GM18858 (cell line): ENCODE results near the gene METTL23.

ENCODE experiments used
- ATAC-seq: cut with Tn5 transposase; IDR thresholded peaks from one replicate; pipeline ENCODE4 v1.9.1; 2021; ENCODE audit not compliant: unreplicated experiment

METTL23 gene, protein sequence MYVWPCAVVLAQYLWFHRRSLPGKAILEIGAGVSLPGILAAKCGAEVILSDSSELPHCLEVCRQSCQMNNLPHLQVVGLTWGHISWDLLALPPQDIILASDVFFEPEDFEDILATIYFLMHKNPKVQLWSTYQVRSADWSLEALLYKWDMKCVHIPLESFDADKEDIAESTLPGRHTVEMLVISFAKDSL

DNA sequence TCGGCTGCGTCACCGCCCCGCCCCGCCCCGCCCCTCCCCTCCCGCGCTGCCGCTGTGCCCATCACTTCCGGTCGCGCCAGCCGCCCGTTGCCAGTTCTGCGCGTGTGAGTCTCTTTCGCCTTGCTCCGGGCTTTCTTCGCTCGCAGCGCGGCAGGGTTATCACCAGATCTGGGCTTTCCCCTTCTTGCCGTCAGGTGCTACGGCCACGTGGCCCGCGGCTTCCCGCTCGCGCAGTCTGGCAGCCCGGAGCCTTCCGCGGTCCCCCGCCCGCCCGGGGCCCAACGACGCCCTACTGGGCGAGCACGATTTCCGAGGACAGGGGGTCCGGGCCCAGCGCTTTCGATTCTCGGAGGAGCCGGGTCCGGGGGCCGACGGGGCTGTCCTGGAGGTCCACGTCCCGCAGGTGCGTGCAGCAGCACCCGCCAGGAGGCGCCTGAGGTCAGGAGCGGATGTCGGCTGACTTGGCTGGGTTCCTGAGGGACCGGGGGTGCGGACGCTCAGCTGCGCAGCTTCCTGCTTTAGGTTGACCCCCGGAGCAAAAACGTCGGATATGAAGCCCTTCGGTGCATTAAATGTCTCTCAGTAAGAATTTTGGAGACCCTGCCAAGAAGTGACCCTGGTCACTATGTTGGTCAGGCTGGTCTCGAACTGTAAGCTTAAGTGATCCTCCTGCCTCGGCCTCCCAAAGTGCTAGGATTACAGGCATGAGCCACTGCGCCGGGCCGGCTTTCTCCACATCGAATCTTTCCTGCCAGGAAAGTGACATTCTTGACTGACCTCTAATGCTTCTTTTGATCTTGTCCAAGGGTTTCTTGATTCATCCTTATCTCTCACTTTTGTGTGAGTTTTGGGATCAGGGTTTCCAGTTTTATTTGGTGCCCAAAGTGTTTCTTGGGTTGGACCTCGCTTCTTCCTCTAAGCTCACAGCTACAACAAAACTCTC is at the start of gene METTL23:
Gene METTL23 (plus strand): TSS at position 64 of the 943 bp plus-strand sequence. CDS start 2,872 bp downstream, outside the sequence.
- peak; percentile 27 for ATAC-seq

GRCh38 chr17:76677406-76677805 is 49.2 kb upstream of the METTL23 start:
- ATAC-seq = no peak

GRCh38 chr17:76678330-76678729 is 48.3 kb upstream of the METTL23 start:
- ATAC-seq = no peak

DNA sequence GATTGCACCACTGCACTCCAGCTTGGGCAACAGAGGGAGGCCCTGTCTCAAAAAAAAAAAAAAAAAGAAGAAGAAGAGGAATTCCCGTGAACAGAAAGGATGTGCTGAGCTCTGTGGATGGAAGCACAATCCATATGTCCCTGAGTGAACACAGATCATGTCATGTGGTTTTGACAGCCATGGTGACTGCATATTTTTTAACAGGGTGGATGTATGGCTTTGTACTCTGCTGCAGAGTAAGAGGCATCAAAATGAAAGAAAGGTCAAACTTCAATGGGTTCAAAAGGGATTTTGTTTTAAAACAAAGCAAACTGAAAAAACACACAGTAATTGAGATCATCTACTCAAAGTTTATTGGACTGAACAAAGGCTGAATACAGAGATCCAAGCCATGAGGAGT is 47.4 kb upstream of the METTL23 start:
- ATAC-seq = no peak

DNA sequence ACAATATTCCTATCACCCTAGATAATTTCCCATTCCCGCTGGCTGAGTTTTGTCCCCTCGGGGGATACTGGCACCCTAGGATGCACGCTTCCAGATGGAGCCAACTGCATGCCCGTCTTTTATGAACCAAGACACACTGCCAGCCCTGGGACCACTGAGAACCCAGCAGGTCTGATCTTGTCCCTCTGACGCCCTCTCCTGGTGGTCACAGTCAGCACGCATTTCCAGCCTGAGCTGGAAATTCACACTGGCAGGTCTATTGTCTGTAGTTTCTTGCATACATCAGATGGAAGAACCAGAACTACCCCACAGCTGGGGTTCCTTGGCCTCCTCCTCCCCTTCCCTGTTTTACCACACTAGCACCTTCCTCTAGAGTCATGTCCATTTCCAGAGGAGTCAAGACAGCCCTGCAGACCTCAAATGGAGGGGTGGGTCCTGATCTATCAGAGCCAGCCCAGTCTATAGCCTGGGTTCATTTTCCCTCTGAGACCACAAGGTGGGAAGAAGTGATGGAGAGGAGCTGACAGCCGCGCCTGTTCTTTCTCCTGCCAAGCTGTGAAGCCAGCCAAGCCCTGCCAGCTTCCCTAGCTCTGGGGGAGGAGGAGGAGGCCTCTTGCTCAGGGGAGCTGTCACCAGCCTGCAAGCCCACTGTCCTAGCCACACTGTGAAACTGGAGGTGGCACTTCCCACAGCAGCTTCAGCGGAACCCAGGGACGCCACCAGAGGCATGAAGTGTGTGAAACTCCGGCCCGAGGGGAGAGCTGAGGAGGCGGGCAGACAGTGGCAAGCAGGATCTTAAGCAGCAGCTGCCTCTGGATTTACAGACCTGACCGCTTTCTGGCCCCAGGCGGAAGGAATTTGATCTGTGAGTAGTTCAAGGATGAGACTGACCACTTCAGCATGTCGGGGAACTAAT is 45.2 kb upstream of the METTL23 start:
- no peak for ATAC-seq

DNA sequence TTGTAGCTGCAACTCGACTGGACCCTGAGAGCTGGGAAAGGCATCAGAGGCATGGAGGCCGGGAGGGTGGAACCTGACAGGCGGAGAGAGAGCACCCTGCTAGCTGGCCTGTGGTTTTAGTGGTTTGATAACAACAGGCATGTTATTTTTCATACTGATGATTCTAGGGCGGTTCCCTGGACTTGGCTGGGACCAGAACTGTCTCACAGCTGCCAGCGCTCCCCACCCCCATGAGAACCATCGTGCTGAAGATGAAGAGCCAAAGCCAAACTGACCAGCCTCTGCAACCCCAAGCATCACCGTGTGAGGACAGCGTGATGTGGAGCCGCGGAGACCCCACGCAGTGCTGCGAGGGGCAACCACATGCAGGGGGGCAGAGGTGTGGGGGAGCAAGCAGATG is 44.3 kb upstream of the METTL23 start:
- ATAC-seq = no peak

GRCh38 chr17:76683011-76683755 is 43.5 kb upstream of the METTL23 start:
- ATAC-seq = no peak

- no peak for ATAC-seq
These were observed 42.5 kb upstream of the METTL23 start for GRCh38 chr17:76683921-76684745.

DNA sequence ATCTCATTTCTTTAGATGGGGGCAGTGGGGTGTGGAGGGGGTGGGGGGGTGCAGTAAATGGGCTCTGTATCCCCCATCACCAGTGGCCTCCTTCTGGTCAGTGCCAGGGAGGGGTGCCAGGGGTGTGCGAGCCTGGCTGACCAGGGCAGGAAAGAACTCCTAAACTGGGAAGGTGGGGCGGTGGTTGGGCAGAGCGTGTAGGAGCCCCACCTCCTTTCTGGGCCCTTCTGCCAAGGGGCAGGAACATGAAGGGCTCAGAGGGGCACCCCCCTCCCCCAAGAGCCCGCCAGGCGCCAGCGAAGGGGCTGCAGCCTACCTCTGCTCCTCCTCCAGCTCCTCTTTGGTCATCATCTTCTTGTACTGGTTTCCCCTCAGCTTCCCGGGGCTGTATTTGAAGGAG is 41.9 kb upstream of the METTL23 start:
- ATAC-seq = no peak

- ATAC-seq = no peak
These were observed 41.3 kb upstream of the METTL23 start for GRCh38 chr17:76685366-76685765.

GRCh38 chr17:76685846-76686245 is 40.8 kb upstream of the METTL23 start:
- ATAC-seq = no peak

DNA sequence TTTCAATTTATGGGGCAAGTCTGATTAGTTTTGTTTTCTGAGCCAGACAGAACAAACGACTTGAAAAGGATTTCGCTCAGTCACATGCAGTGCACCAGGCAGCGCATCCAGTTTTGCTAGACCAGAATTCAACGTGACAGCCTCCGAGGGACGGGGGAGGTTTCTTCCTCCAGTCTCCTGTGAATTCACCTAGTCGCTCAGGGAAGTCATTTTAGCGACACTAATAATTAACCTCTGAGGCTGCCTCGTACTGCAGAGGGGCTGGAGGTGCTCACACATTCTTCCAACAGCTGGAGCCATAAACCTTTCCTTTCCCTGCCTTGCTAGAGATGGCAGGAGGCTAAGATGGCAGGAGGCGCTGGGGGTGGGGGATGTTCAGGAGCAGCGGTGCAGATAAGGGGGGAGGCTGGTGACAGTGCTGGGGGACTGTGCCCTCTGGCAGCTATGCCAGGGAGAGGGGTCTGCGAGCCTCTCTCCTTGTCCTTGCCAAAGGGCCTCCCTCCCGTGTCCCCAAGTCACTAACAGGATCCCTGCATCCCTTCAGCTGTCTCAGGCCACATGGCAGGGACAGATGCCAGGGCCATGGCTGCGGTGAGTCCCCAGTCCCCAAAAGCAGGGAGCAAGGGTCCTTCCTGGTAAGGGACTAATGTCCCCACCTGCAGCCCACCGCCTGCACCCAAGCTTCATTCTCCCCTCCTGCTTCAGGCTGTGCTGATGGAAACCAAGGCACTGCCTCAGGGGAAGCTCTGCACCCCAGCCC is 39.9 kb upstream of the METTL23 start:
- no peak for ATAC-seq

GRCh38 chr17:76687298-76688164 is 39.1 kb upstream of the METTL23 start:
- ATAC-seq = no peak

DNA sequence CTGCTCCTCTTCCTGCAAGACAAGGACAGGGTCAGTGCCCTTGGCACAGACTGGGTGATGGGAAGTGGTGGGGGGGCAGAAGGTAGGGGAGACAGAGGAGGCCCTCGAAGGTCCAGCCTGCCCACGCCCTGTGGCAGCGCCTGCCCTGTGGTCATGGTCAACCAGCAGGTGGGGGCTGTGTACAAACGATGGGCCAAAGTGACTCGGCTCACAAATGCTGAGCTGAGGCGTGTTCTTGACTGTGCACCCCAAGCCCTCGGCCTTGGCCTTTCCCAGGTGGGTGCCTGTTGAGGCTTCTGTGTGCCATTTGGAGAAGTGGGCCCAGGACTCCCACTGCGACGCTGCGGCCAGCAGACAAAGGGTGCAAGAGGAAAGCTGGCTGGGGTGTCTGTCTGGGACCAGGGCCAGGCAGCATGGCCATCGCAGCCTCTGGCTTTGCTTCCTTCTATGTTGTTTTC is 38.4 kb upstream of the METTL23 start:
- no peak for ATAC-seq

DNA sequence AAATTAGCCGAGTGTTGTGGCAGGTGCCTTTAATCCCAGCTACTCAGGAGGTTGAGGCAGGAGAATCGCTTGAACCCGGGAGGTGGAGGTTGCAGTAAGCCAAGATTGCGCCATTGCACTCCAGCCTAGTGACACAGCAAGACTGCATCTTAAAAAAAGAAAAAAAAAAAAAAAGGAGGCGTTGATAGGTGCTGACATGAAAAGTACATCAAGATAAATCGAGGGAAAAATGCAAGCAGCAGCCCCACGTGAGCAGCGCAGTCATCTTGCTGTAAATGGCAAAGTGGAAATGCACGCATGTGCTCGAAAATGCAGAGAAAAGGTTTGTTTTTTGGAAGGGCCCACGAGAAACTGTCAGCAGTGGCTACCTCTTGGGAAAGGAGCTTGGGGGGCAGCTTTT is 36.8 kb upstream of the METTL23 start:
- ATAC-seq = no peak

DNA sequence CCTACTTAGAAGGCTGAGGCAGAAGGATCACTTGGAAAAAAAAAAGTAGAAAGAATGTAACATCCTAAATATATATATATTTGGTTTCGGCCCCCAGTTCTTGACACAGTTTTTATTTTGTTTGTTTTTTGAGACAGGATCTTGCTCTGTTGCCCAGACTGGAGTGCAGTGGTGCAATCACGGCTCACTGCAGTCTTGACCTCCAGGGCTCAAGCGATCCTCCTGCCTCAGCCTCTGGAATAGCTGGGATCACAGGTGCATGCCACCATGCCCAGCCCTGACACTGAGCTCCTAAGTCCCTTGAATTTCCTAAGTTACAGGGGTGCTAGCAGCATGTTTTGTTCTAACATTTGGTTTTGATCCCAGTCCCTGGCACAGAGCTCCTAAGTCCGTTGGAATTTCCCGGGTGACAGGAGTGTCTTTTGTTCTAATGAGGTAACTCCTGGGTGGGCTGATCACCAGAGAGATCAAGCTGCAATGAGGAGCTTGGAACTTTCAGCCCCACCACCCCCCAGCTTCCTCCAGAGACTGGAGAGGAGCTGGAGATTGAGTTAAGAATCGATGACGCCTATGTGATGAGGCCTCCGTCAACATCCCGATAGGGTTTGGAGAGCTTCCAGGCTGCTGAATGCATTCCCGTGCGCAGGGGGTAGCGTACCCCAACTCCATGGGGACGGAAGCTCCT is 35.9 kb upstream of the METTL23 start:
- no peak for ATAC-seq
